HEK293 (cell line): ENCODE results near the gene ISG20L2.
A peak's percentile ranks its signal among the peaks of the same experiment; 100 is the strongest.

Experiments
- EGR2 ChIP-seq: fragments of 450-650 bp; formaldehyde crosslinking; IDR thresholded peaks from 2 replicates; pipeline ENCODE4 v1.5.1; 2016; ENCODE audit warnings: low read depth, missing biosample characterization, missing genetic modification characterization
- HOXC10 ChIP-seq: sonication (generic); formaldehyde crosslinking; IDR thresholded peaks from 2 replicates; pipeline ENCODE4 v1.8.1; 2023; ENCODE audit warnings: mild to moderate bottlenecking, missing genetic modification reagents
- IKZF3 ChIP-seq: fragments of 450-650 bp; IDR thresholded peaks from 2 replicates; pipeline ENCODE4 v1.5.0; 2018; ENCODE audit warnings: missing biosample characterization, mild to moderate bottlenecking, missing genetic modification characterization, moderate library complexity
- KLF9 ChIP-seq: fragments of 450-650 bp; formaldehyde crosslinking; IDR thresholded peaks from 2 replicates; pipeline ENCODE4 v1.5.1; 2016; ENCODE audit warnings: missing biosample characterization, missing genetic modification characterization, low read depth
- SP2 ChIP-seq: fragments of 450-650 bp; formaldehyde crosslinking; IDR thresholded peaks from 2 replicates; pipeline ENCODE4 v1.5.1; 2016; ENCODE audit warnings: missing biosample characterization, missing genetic modification characterization
- TCF7L2 ChIP-seq: IDR thresholded peaks from 2 replicates; pipeline ENCODE4 v1.6.1; 2011; ENCODE audit warnings: low read depth, mild to moderate bottlenecking, inconsistent platforms, low read length, moderate library complexity, borderline replicate concordance
- WT1 ChIP-seq: fragments of 450-650 bp; formaldehyde crosslinking; IDR thresholded peaks from 2 replicates; pipeline ENCODE4 v1.5.1; 2016; ENCODE audit warnings: missing biosample characterization, missing genetic modification characterization
- ZEB2 ChIP-seq: fragments of 450-650 bp; formaldehyde crosslinking; IDR thresholded peaks from 2 replicates; pipeline ENCODE4 v1.5.1; 2016; ENCODE audit warnings: missing biosample characterization, missing genetic modification characterization
- ZNF132 ChIP-seq: fragments of 450-650 bp; formaldehyde crosslinking; IDR thresholded peaks from 2 replicates; pipeline ENCODE4 v1.5.1; 2017; ENCODE audit warnings: missing biosample characterization, missing genetic modification characterization, borderline replicate concordance
- ZNF146 ChIP-seq: fragments of 450-650 bp; formaldehyde crosslinking; IDR thresholded peaks from 2 replicates; pipeline ENCODE4 v1.5.1; 2016; ENCODE audit warnings: missing biosample characterization, missing genetic modification characterization
- ZNF148 ChIP-seq: fragments of 450-650 bp; formaldehyde crosslinking; IDR thresholded peaks from 2 replicates; pipeline ENCODE4 v1.5.0; 2017; ENCODE audit warnings: missing biosample characterization, missing genetic modification characterization, borderline replicate concordance
- ZNF223 ChIP-seq: fragments of 450-650 bp; formaldehyde crosslinking; IDR thresholded peaks from 2 replicates; pipeline ENCODE4 v1.5.1; 2016; ENCODE audit warnings: missing biosample characterization, missing genetic modification characterization
- ZNF23 ChIP-seq: fragments of 450-650 bp; formaldehyde crosslinking; IDR thresholded peaks from 2 replicates; pipeline ENCODE4 v1.5.1; 2016; ENCODE audit warnings: missing biosample characterization, missing genetic modification characterization, borderline replicate concordance
- ZNF324 ChIP-seq: fragments of 450-650 bp; formaldehyde crosslinking; IDR thresholded peaks from 2 replicates; pipeline ENCODE4 v1.5.1; 2016; ENCODE audit warnings: missing biosample characterization, missing genetic modification characterization
- ZNF341 ChIP-seq: fragments of 450-650 bp; formaldehyde crosslinking; IDR thresholded peaks from 2 replicates; pipeline ENCODE4; 2016; ENCODE audit warnings: low read depth, missing biosample characterization, missing genetic modification characterization
- ZNF37A ChIP-seq: fragments of 450-650 bp; IDR thresholded peaks from 2 replicates; pipeline ENCODE4 v1.5.1; 2018; ENCODE audit warnings: missing biosample characterization, missing genetic modification characterization
- ZNF394 ChIP-seq: fragments of 450-650 bp; formaldehyde crosslinking; IDR thresholded peaks from 2 replicates; pipeline ENCODE4 v1.5.1; 2016; ENCODE audit warnings: missing biosample characterization, missing genetic modification characterization, mild to moderate bottlenecking, moderate library complexity, borderline replicate concordance
- ZNF48 ChIP-seq: fragments of 450-650 bp; formaldehyde crosslinking; IDR thresholded peaks from 2 replicates; pipeline ENCODE4 v1.5.1; 2016; ENCODE audit warnings: missing biosample characterization, missing genetic modification characterization
- ZNF518A ChIP-seq: fragments of 450-650 bp; formaldehyde crosslinking; conservative IDR thresholded peaks from 2 replicates; pipeline ENCODE4 v1.5.1; 2016; ENCODE audit warnings: low read depth, missing biosample characterization, missing genetic modification characterization
- ZNF555 ChIP-seq: fragments of 450-650 bp; formaldehyde crosslinking; conservative IDR thresholded peaks from 2 replicates; pipeline ENCODE4 v1.5.1; 2017; ENCODE audit warnings: missing biosample characterization, mild to moderate bottlenecking, missing genetic modification characterization, inconsistent platforms
- ZNF621 ChIP-seq: fragments of 450-650 bp; formaldehyde crosslinking; IDR thresholded peaks from 2 replicates; pipeline ENCODE4 v1.5.1; 2017; ENCODE audit warnings: missing biosample characterization, missing genetic modification characterization
- ZNF645 ChIP-seq: fragments of 450-650 bp; formaldehyde crosslinking; IDR thresholded peaks from 2 replicates; pipeline ENCODE4; 2016; ENCODE audit warnings: missing biosample characterization, missing genetic modification characterization
- ZNF791 ChIP-seq: fragments of 450-650 bp; formaldehyde crosslinking; IDR thresholded peaks from 2 replicates; pipeline ENCODE4 v1.5.1; 2016; ENCODE audit warnings: missing biosample characterization, missing genetic modification characterization
- ZNF792 ChIP-seq: fragments of 450-650 bp; formaldehyde crosslinking; IDR thresholded peaks from 2 replicates; pipeline ENCODE4 v1.5.1; 2016; ENCODE audit warnings: missing biosample characterization, missing genetic modification characterization
- ZNF830 ChIP-seq: fragments of 450-650 bp; IDR thresholded peaks from 2 replicates; pipeline ENCODE4 v1.5.0; 2018; ENCODE audit warnings: missing biosample characterization, missing genetic modification characterization, low read depth, mild to moderate bottlenecking, moderate library complexity
- ZXDB ChIP-seq: fragments of 450-650 bp; formaldehyde crosslinking; IDR thresholded peaks from 2 replicates; pipeline ENCODE4 v1.5.1; 2016; ENCODE audit warnings: missing biosample characterization, missing genetic modification characterization
- TF ChIP-seq, protein P1 (sequence below): fragments of 450-650 bp; formaldehyde crosslinking; IDR thresholded peaks from 2 replicates; pipeline ENCODE4 v1.5.1; 2016; ENCODE audit warnings: missing biosample characterization, missing genetic modification characterization
- TF ChIP-seq, protein P2 (sequence below): fragments of 450-650 bp; formaldehyde crosslinking; IDR thresholded peaks from 2 replicates; pipeline ENCODE4 v1.5.1; 2016; ENCODE audit warnings: missing biosample characterization, missing genetic modification characterization, borderline replicate concordance

The ISG20L2 gene

GRCh38 chr1:156740741-156741480, 12.3 kb upstream of the ISG20L2 start, which contains the start of gene MRPL24 (continued):
- TF ChIP-seq, protein P1, sequence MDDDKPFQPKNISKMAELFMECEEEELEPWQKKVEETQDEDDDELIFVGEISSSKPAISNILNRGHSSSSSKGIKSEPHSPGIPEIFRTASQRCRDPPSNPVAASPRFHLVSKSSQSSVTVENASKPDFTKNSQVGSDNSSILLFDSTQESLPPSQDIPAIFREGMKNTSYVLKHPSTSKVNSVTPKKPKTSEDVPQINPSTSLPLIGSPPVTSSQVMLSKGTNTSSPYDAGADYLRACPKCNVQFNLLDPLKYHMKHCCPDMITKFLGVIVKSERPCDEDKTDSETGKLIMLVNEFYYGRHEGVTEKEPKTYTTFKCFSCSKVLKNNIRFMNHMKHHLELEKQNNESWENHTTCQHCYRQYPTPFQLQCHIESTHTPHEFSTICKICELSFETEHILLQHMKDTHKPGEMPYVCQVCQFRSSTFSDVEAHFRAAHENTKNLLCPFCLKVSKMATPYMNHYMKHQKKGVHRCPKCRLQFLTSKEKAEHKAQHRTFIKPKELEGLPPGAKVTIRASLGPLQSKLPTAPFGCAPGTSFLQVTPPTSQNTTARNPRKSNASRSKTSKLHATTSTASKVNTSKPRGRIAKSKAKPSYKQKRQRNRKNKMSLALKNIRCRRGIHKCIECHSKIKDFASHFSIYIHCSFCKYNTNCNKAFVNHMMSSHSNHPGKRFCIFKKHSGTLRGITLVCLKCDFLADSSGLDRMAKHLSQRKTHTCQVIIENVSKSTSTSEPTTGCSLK (tag by site-specific recombination), result no peak
- no peak for TF ChIP-seq ZNF830 (tag by site-specific recombination)
- TF ChIP-seq ZNF146, result no peak
- TF ChIP-seq ZNF223 (tag by site-specific recombination), result no peak
- TF ChIP-seq ZNF645 (tag by site-specific recombination), result no peak
- no peak for TF ChIP-seq ZNF23 (tag by site-specific recombination)
- peak; percentile 90 for TF ChIP-seq SP2
- no peak for TF ChIP-seq ZNF148
- TF ChIP-seq ZXDB (tag by site-specific recombination), result peak; percentile 96
- no peak for TF ChIP-seq ZNF132 (tag by site-specific recombination)
- TF ChIP-seq ZNF621 (tag by site-specific recombination), result no peak
- TF ChIP-seq IKZF3, result peak; percentile 52; the same call in 1 of the 2 replicates
- peak; percentile 64 for TF ChIP-seq ZNF324
- peak; percentile 75; the same call in 1 of the 2 replicates for TF ChIP-seq ZEB2 (tag by site-specific recombination)
- TF ChIP-seq ZNF37A (tag by site-specific recombination), result no peak
- no peak for TF ChIP-seq HOXC10 (CRISPR knock-in tag)
- TF ChIP-seq TCF7L2, result no peak
- TF ChIP-seq ZNF48, result no peak
- TF ChIP-seq EGR2 (tag by site-specific recombination), result peak; percentile 46; the same call in 1 of the 2 replicates
- no peak for TF ChIP-seq ZNF792
- peak; percentile 94 for TF ChIP-seq ZNF341 (tag by site-specific recombination)
- no peak for TF ChIP-seq ZNF791
- TF ChIP-seq ZNF394 (tag by site-specific recombination), result no peak; the same call in 1 of the 2 replicates
- peak; percentile 81 for TF ChIP-seq ZNF518A
- peak; percentile 93 for TF ChIP-seq KLF9 (tag by site-specific recombination)
- TF ChIP-seq WT1 (tag by site-specific recombination), result no peak
- TF ChIP-seq, protein P2, sequence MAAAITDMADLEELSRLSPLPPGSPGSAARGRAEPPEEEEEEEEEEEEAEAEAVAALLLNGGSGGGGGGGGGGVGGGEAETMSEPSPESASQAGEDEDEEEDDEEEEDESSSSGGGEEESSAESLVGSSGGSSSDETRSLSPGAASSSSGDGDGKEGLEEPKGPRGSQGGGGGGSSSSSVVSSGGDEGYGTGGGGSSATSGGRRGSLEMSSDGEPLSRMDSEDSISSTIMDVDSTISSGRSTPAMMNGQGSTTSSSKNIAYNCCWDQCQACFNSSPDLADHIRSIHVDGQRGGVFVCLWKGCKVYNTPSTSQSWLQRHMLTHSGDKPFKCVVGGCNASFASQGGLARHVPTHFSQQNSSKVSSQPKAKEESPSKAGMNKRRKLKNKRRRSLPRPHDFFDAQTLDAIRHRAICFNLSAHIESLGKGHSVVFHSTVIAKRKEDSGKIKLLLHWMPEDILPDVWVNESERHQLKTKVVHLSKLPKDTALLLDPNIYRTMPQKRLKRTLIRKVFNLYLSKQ, result no peak
- no peak for TF ChIP-seq ZNF555 (tag by site-specific recombination)
